ENCODE measurements around the gene WDR11. TPM values are rescaled to one million over a fixed set of nuclear protein-coding genes. Genes with fewer than 3 reads are reported as not detected.

The WDR11 gene
- total RNA-seq, 1 donor from 2014 or later, result 45.4 TPM

DNA sequence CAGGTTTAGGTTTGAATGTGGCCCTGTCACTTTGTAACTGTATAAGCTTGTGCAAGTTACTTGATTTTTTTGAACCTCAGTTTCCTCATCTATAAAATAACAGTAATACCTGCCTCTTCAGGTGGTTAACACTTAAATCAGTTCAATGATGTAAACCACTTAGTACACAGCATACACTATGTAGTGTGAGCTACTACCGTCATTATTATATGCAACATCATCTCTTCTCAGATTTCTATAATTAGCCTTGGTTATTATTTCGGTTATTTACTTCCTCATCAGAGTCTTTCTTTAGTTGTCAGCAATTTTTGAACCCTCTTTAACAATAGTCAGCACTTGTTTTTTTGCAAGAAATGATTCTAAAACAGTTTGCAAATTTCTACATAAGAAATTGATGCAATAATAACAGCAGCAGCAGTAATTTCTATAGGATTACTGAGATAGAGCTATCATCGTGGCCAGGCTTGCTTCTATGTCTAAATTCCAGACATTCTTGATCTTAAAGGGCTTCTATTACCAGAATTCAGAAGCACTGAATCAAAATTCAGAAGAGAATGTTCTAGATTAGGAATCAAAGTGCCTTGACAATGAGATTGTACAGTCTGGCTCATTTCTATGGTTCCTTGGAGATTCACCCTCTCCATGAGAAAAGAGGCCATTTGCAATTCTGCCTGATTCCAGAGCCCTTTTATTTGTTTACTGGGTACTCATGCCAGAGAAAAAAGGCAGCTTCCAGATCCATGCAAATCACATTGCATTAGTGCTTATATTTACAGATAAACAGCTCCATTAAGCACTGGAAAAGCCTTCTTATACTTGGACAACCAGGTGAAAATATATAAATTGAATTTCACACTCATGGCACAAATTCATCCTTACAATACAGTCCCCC is 25.0 kb upstream of the WDR11 start:
- no peaks in the 10 kb centered on the region for H3K36me3 Mint-ChIP-seq (ENCODE audit: low read depth)
- no peaks in the 10 kb centered on the region for H3K27me3 Mint-ChIP-seq (ENCODE audit: low read depth)
- TF ChIP-seq, protein P1, sequence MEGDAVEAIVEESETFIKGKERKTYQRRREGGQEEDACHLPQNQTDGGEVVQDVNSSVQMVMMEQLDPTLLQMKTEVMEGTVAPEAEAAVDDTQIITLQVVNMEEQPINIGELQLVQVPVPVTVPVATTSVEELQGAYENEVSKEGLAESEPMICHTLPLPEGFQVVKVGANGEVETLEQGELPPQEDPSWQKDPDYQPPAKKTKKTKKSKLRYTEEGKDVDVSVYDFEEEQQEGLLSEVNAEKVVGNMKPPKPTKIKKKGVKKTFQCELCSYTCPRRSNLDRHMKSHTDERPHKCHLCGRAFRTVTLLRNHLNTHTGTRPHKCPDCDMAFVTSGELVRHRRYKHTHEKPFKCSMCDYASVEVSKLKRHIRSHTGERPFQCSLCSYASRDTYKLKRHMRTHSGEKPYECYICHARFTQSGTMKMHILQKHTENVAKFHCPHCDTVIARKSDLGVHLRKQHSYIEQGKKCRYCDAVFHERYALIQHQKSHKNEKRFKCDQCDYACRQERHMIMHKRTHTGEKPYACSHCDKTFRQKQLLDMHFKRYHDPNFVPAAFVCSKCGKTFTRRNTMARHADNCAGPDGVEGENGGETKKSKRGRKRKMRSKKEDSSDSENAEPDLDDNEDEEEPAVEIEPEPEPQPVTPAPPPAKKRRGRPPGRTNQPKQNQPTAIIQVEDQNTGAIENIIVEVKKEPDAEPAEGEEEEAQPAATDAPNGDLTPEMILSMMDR (conservative IDR thresholded peaks at IDR 0.05), result no peak

DNA sequence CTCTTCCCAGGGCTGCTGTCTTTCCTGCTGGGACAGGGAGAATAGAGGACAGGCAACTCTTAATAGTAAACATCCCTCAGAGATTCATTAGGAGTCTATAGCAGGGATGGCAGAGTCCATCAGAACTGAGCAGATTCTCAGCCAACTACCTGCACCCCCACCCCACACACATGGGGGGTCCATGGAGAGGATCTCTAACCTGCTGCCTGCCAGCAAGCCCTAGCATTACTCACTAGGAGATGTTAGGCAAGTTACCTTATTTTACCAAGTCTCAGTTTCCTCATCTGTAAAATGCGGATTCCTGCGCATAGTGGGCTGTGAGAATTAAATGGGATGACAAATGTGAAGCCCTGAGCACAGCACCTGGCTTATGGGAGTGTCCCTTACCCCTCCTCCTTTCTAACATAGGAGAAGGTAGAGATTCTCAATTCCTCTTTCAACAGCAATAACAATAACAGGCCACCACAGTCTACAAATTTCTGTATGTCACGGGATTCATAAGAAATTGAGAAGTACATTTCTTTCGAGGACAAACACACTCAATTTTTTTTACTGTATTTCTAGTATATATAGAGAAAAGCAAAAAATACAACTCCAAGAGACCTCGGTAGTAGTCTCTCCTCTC is 23.8 kb upstream of the WDR11 start:
- peaks cover 5% of the 10 kb centered on the region for H3K27me3 Mint-ChIP-seq (ENCODE audit: low read depth)
- no peak overlapping the region for H3K27ac Mint-ChIP-seq (ENCODE audit: unreplicated experiment)
- TF ChIP-seq, protein P1 (conservative IDR thresholded peaks at IDR 0.05), result no peak
- peaks cover 5% of the 10 kb centered on the region for H3K4me1 Mint-ChIP-seq
- H3K9me3 Mint-ChIP-seq, result no peaks in the 10 kb centered on the region
- H3K4me3 Mint-ChIP-seq, result no peak overlapping the region
- no peaks in the 10 kb centered on the region for H3K36me3 Mint-ChIP-seq (ENCODE audit: low read depth)
- no peak for DNase-seq (ENCODE audit: low read depth, low spot score)

More for the DNA sequence above, 25.0 kb upstream of the WDR11 start:
- Mint-ChIP-seq H3K4me3 (no peak overlapping the region), H3K9me3 (no peaks in the 10 kb centered on the region), H3K4me1 (peaks cover 5% of the 10 kb centered on the region), H3K27ac (ENCODE audit: unreplicated experiment) (no peak overlapping the region)
- no peak for DNase-seq (ENCODE audit: low read depth, low spot score)

DNA sequence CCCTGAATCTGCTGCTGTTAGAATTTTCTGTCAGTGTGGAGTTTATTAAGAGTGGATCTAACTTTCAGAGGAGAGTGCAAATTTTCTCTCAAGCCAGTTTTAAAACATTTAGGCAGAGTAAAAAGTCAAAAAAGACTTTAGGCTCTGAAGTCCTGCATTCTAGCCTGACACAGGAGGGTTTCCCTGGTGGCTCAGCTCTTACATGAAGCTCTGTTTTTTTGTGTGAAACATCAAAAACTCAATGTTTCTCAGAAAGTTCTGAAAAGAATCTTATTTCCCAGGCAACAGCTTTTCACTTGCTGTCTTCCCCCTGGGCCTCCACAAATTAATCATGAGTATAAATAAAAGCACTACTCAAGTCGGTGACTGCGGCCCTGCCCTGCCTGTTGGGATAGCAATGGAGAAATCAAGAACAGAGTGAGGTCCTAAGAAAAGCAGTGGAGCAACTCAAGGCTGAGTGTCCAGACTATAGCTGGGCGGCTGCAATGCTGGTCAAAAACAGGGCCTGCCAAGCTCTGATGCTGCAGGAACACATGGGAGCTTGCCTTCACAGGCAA is 22.3 kb upstream of the WDR11 start:
- peaks cover 5% of the 10 kb centered on the region for H3K27me3 Mint-ChIP-seq (ENCODE audit: low read depth)
- H3K4me3 Mint-ChIP-seq, result no peak overlapping the region
- H3K36me3 Mint-ChIP-seq (ENCODE audit: low read depth), result no peaks in the 10 kb centered on the region
- peaks cover 5% of the 10 kb centered on the region for H3K4me1 Mint-ChIP-seq
- TF ChIP-seq, protein P1 (conservative IDR thresholded peaks at IDR 0.05), result no peak
- H3K27ac Mint-ChIP-seq (ENCODE audit: unreplicated experiment), result no peak overlapping the region
- H3K9me3 Mint-ChIP-seq, result no peaks in the 10 kb centered on the region
- DNase-seq (ENCODE audit: low read depth, low spot score), result no peak

DNA sequence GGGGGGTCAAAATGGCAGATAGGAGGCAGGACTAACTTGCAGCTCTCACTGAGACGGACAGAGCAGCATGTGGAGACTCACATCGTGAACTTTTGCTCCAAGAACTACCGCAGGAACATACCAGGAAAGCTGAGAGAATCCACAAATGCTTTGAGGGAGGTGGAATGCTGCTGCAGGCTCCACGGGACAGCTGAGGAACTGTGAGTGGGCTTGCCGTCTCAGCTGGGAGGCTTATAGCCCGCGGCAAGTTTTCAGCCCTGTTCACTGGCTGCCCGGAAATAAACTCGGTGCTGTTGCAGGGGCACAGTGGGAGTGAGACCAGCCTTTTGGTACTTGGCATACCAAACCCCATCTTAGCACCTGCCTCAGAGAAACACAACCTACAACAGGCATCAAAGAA is 19.1 kb upstream of the WDR11 start:
- TF ChIP-seq, protein P1 (conservative IDR thresholded peaks at IDR 0.05), result no peak
- no peaks in the 10 kb centered on the region for H3K36me3 Mint-ChIP-seq (ENCODE audit: low read depth)
- no peak for DNase-seq (ENCODE audit: low read depth, low spot score)
- H3K27me3 Mint-ChIP-seq (ENCODE audit: low read depth), result peaks cover 5% of the 10 kb centered on the region
- H3K27ac Mint-ChIP-seq (ENCODE audit: unreplicated experiment), result no peak overlapping the region
- H3K9me3 Mint-ChIP-seq, result no peaks in the 10 kb centered on the region
- H3K4me3 Mint-ChIP-seq, result no peak overlapping the region
- no peaks in the 10 kb centered on the region for H3K4me1 Mint-ChIP-seq

DNA sequence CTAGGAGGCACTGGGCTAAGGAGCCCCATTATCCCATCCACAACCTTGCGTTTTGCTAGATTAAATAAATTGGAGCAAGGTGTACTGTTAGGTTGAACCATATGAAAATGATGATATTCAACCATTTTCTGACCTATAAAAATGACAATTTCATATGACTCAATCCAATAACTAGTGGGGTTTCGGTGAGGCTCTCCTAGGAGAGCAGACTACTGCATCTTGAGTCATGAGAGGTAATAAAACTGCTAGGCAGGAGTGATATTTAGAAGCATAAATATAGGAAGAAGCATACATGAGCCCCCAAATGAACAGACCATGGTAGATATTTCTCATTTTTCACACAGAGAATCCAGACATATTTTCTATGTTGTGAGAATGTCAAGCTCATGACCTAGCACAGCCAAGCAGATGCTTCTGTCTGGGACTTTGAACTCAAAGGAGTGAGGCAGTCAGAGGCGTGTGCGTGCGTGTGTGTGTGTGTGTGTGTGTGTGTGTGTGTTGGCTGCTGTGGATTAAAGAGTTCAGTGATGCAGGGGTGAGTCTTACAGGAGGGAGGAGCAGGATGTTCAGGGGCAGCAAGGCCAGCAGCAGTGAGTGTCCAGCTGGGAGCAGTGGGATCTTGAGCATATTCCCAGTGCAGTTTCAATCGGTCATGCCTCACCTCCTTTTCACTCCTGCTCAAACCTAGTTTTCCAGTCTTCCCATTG is 17.8 kb upstream of the WDR11 start:
- H3K36me3 Mint-ChIP-seq (ENCODE audit: low read depth), result no peaks in the 10 kb centered on the region

More for the DNA sequence above, 17.8 kb upstream of the WDR11 start:
- TF ChIP-seq, protein P1 (conservative IDR thresholded peaks at IDR 0.05), result no peak
- H3K27me3 Mint-ChIP-seq (ENCODE audit: low read depth), result peaks cover 5% of the 10 kb centered on the region
- H3K27ac Mint-ChIP-seq (ENCODE audit: unreplicated experiment), result no peak overlapping the region
- no peaks in the 10 kb centered on the region for H3K9me3 Mint-ChIP-seq
- H3K4me3 Mint-ChIP-seq, result no peak overlapping the region
- DNase-seq (ENCODE audit: low read depth, low spot score), result no peak
- no peaks in the 10 kb centered on the region for H3K4me1 Mint-ChIP-seq

Data from neural crest cell (in vitro differentiated cells).